Measurements from ENCODE around the gene BCAS1.

GRCh38 chr20:53970232-53970631 is 100.2 kb downstream of the BCAS1 start:
- TF ChIP-seq CTCF (IDR thresholded peaks at IDR 0.05; ENCODE audit: low read depth, low read length) (no peak), POLR2A (IDR thresholded peaks at IDR 0.05; ENCODE audit: extremely low read depth, insufficient read length) (no peak)

Measured in NB4 (cell line).